A673 (cell line): ENCODE data around the gene FMN2. TPM values are rescaled to one million over a fixed set of nuclear protein-coding genes. Genes with fewer than 3 reads are reported as not detected.

Experiments used
- BruUV-seq: library from RNA; stranded (reverse); fragments of 400-500 nt; replicated peaks from 2 replicates; lab custom pipeline; 2021; lab: Mats Ljungman, UMichigan
- CTCF ChIA-PET: fragments of 300-600 bp; sonication (Branson Sonifier 250); formaldehyde crosslinking; loops from one replicate; lab custom pipeline; 2022; ENCODE audit warnings: antibody characterized with exemption; lab: Charles Lee
- POLR2A ChIA-PET: fragments of 300-600 bp; sonication (Branson Sonifier 250); formaldehyde crosslinking; loops from one replicate; lab custom pipeline; 2022; ENCODE audit warnings: antibody characterized with exemption; ENCODE audit not compliant: low non-redundant PET; lab: Charles Lee
- DNase-seq: peaks from one replicate; pipeline ENCODE4 v3.0.0-alpha.2; 2015; ENCODE audit warnings: low spot score
- H3K27ac ChIP-seq: fragments of 200-600 bp; sonication (generic); 2 replicates; pipeline ENCODE4 v1.5.1; 2016; ENCODE audit warnings: mixed run types, low read depth, mild to moderate bottlenecking, mixed read lengths, antibody characterized with exemption, low read length; ENCODE audit not compliant: poor library complexity, severe bottlenecking
- H3K27me3 ChIP-seq: fragments of 200-600 bp; sonication (generic); replicated peaks from 2 replicates; pipeline ENCODE4 v1.6.1; 2017; ENCODE audit warnings: mixed run types, low read depth, mild to moderate bottlenecking, mixed read lengths, antibody characterized with exemption, low read length; ENCODE audit not compliant: insufficient read depth, poor library complexity
- H3K36me3 ChIP-seq: fragments of 200-600 bp; sonication (generic); 2 replicates; pipeline ENCODE4 v1.6.1; 2016; ENCODE audit warnings: mixed run types, mild to moderate bottlenecking, mixed read lengths, antibody characterized with exemption, low read length; ENCODE audit not compliant: insufficient read depth, poor library complexity, severe bottlenecking
- H3K4me1 ChIP-seq: fragments of 200-600 bp; sonication (generic); 2 replicates; pipeline ENCODE4 v1.6.1; 2017; ENCODE audit warnings: mixed run types, mild to moderate bottlenecking, mixed read lengths, antibody characterized with exemption, low read length; ENCODE audit not compliant: insufficient read depth, poor library complexity, severe bottlenecking
- H3K4me3 ChIP-seq: fragments of 200-600 bp; sonication (generic); 2 replicates; pipeline ENCODE4 v1.5.1; 2016; ENCODE audit warnings: low read depth, mixed run types, mild to moderate bottlenecking, mixed read lengths, low read length; ENCODE audit not compliant: poor library complexity, severe bottlenecking
- H3K9me3 ChIP-seq: fragments of 200-600 bp; sonication (generic); 2 replicates; pipeline ENCODE4 v1.6.1; 2016; ENCODE audit warnings: mixed run types, low read depth, mild to moderate bottlenecking, mixed read lengths, antibody characterized with exemption, low read length; ENCODE audit not compliant: poor library complexity, severe bottlenecking
- EZH2 ChIP-seq: fragments of 200-600 bp; sonication (generic); IDR thresholded peaks from 2 replicates; pipeline ENCODE4 v1.6.1; 2017; ENCODE audit warnings: borderline replicate concordance, low read depth, mild to moderate bottlenecking, mixed read lengths, antibody characterized with exemption, low read length; ENCODE audit not compliant: poor library complexity, severe bottlenecking
- intact Hi-C: fragments of 100-400 bp; cut with micrococcal nuclease; formaldehyde crosslinking; loops from one replicate; pipeline ENCODE4 v1.10.0; 2022; ENCODE audit not compliant: unreplicated experiment
- total RNA-seq: library from RNA; stranded (reverse); gene quantifications from 2 replicates; pipeline ENCODE4 v1.2.3, GENCODE V29; 2021
- TF ChIP-seq, protein P1 (sequence below): fragments of 300-800, 200-600 bp; sonication (generic); conservative IDR thresholded peaks from 2 replicates; pipeline ENCODE4 v1.5.1; 2017; ENCODE audit warnings: low read depth, mild to moderate bottlenecking, antibody characterized with exemption, low read length, moderate library complexity, mixed read lengths

Gene FMN2
- total RNA-seq, 1 experiment from 2014 or later, result not detected

DNA sequence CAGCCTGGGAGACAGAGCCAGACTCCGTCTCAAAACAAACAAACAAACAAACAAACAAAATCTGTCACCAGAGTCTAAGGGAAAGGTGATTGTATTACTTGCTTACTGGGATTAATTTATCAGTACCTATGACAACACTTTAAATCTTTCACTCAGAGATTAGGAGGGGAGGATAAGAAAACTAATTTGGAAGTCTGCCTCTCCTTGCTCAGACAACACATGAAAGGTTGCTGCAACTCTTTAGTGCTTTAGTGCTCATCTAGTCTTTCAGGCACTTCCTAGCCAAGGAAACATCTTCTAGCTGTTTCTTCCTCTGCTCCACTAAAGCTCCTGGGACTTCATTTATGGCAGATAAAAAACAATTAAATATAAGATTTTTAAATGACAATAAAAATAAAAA, 7.3 kb upstream of the FMN2 start:
- H3K27me3 ChIP-seq, result no peaks in the 10 kb centered on the region
- H3K4me3 ChIP-seq, result no peak overlapping the region
- no peaks in the 10 kb centered on the region for H3K4me1 ChIP-seq
- no peak overlapping the region for H3K27ac ChIP-seq
- TF ChIP-seq EZH2, result no peak
- TF ChIP-seq, protein P1, sequence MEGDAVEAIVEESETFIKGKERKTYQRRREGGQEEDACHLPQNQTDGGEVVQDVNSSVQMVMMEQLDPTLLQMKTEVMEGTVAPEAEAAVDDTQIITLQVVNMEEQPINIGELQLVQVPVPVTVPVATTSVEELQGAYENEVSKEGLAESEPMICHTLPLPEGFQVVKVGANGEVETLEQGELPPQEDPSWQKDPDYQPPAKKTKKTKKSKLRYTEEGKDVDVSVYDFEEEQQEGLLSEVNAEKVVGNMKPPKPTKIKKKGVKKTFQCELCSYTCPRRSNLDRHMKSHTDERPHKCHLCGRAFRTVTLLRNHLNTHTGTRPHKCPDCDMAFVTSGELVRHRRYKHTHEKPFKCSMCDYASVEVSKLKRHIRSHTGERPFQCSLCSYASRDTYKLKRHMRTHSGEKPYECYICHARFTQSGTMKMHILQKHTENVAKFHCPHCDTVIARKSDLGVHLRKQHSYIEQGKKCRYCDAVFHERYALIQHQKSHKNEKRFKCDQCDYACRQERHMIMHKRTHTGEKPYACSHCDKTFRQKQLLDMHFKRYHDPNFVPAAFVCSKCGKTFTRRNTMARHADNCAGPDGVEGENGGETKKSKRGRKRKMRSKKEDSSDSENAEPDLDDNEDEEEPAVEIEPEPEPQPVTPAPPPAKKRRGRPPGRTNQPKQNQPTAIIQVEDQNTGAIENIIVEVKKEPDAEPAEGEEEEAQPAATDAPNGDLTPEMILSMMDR, result no peak
- no peaks in the 10 kb centered on the region for H3K36me3 ChIP-seq
- intact Hi-C loops, result no loop called here
- BruUV-seq, result no TSS peak
- DNase-seq, result no peak
- CTCF ChIA-PET, result no interaction called here
- POLR2A ChIA-PET, result no interaction called here
- H3K9me3 ChIP-seq, result no peaks in the 10 kb centered on the region

DNA sequence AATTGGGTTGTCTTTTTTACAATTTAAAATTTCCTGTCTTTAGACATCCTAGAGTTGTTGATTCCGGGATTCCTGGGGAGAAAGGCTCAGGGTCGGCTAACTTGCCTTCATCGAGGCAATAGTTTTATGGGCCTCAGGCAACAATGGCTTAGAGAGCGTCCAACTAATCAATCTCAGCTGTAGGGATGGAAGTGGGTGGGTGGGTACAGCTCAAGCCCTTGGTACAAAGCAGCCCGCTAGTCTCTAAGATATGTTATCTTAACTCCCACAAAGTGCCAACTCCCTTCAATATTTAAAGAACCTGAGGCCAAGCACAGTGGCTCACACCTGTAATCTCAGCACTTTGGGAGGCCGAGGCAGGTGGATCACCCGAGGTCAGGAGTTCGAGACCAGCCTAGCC, 6.9 kb upstream of the FMN2 start:
- H3K4me3 ChIP-seq, result no peak overlapping the region
- H3K4me1 ChIP-seq, result no peaks in the 10 kb centered on the region
- intact Hi-C loops, result no loop called here
- BruUV-seq, result no TSS peak
- H3K27ac ChIP-seq, result no peak overlapping the region
- ChIA-PET POLR2A (no interaction called here), CTCF (no interaction called here)
- H3K27me3 ChIP-seq, result no peaks in the 10 kb centered on the region
- TF ChIP-seq, protein P1, result no peak
- no peak for TF ChIP-seq EZH2
- no peak for DNase-seq
- no peaks in the 10 kb centered on the region for H3K36me3 ChIP-seq
- no peaks in the 10 kb centered on the region for H3K9me3 ChIP-seq

DNA sequence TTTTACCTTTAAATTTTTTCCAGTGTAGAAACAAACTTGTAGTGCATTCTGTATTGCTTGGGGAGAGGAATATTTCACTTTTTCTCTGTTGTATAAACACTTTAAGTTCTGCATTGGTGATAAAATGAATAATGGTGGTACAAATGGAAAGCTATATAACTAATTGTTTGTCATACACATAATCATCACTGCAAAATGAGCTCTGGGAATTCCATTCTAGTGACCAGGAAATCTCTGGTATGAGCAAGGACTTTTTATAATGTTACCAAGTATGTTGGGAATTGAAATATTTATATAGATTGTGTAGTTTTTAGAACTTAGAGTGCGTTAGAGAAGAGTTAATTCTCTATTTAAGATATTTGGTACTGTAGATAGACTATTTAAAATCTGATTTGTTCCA, 5.0 kb upstream of the FMN2 start:
- H3K27me3 ChIP-seq, result peaks cover 18% of the 10 kb centered on the region
- ChIA-PET POLR2A (no interaction called here), CTCF (no interaction called here)
- no peak overlapping the region for H3K4me3 ChIP-seq
- TF ChIP-seq, protein P1, result no peak
- TF ChIP-seq EZH2, result no peak
- no peaks in the 10 kb centered on the region for H3K36me3 ChIP-seq
- no peaks in the 10 kb centered on the region for H3K4me1 ChIP-seq
- no peak for DNase-seq
- no TSS peak for BruUV-seq
- intact Hi-C loops, result no loop called here
- no peak overlapping the region for H3K27ac ChIP-seq
- no peaks in the 10 kb centered on the region for H3K9me3 ChIP-seq
